HCEC 1CT (cell line): ENCODE data around the gene DCHS2.
A peak's percentile ranks its signal among the peaks of the same experiment; 100 is the strongest.

Source experiments
- DNase-seq: peaks from one replicate; pipeline ENCODE4 v3.0.0-alpha.2; 2017

Gene DCHS2

DNA sequence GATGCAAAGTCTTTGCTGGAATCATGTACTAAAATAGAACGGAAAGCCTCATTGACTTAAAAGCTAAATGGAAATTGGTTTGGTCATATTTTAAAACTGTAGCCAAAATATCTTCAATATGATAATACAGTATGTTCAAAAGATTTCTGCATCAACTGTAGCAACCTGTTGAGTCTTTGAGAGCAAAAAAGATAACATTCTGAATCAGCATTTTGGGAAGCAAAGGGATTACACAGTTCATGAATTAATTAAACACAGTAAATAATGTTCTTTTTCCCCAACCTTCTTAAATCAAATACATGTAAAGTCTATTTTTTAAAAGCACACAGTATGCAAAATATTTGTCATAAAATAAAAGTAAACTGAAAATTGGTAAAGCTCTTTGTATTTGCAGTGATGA lies 50.5 kb downstream of the DCHS2 start:
- DNase-seq, result no peak

- no peak for DNase-seq
Observed at GRCh38 chr4:154439224-154439623, 52.4 kb downstream of the DCHS2 start.

DNA sequence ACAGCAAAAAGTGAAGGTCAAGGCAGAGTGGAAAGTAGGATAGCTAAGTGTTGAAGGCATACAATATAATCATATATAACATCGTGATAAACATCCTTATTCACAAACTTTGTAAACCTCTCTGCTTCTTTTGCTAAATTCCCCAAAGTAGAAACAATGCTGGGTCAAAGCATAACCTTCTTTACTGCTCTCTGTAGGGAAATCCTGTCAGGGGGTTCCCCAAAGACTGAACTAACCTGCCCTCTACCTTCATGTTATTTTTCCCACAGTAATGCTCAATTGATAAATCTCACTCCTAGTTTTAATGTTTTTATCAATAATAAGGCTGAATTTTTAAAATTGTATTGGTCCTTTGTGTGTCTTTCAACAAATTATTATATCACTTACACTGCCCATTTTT lies 55.7 kb downstream of the DCHS2 start:
- no peak for DNase-seq

- DNase-seq, result no peak
Observed at GRCh38 chr4:154433543-154433942, 58.1 kb downstream of the DCHS2 start.

GRCh38 chr4:154429176-154429575 lies 62.4 kb downstream of the DCHS2 start:
- DNase-seq, result no peak

GRCh38 chr4:154427149-154427548 lies 64.5 kb downstream of the DCHS2 start:
- DNase-seq, result no peak

GRCh38 chr4:154425514-154425913 lies 66.1 kb downstream of the DCHS2 start:
- no peak for DNase-seq

DNA sequence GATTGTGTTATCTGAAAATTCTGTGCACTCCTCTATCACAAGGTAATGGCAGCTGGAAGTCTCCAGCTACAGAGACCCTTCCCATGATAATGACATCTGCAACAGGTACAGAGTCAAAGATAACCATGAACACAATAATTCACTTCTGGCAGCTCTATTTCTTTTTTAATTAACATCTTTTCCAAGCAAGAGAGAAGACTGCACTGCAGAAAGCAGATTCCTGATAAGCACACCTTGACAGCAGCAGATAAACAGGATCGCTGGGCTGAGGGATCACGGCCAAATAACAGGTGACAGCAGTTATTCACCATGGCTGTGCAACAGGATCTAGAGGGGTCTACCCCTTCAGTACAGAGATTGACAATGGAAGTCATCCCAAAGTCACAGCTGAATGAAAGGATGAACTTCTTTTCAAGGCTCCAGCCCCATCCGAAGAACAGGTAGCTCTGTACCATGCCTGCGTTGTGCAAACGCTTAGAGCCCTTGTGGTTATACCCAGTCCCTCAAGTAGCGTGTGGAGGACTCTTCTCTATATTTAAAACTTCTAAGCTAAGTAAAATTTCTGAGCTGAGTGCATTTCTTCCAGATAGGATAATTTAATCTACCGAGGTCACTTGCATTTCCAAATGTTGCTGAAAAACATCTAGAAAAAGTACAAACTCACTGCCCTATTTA lies 66.7 kb downstream of the DCHS2 start:
- no peak for DNase-seq

GRCh38 chr4:154422152-154422551 lies 69.4 kb downstream of the DCHS2 start:
- no peak for DNase-seq

GRCh38 chr4:154421618-154422017 lies 70.0 kb downstream of the DCHS2 start:
- no peak for DNase-seq

DNA sequence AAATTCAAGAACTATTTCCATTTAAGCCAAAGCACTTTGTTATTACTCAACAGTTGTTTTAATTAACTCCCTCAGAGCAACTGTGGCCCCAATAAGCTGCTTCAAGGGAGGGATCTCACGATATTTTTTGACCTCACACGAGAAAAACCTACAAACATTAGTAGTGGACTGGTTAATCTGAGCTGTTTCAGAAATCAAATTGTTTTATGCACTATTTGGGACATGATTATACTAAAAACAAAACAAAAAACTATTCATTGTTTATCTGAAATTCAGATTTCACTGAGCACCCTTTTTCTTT lies 74.3 kb downstream of the DCHS2 start:
- DNase-seq, result no peak

DNA sequence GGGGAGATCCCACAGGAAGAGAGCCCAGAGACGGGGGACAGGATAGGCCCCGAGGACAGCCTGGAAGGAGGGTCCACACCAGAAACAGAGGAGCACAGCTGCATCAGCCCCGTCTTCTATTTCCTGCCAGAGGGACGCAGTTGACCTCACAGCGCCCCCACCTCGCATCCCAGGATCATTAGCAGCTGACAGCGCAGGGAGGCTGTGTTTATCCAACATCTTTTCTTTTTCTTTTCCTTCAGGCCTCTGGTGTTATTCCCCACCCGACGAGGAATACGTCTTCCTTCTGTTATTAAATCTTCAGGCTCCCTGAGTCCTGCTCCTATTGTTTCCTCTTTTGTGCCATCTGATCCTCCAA lies 75.4 kb downstream of the DCHS2 start:
- no peak for DNase-seq

GRCh38 chr4:154415313-154415712 lies 76.3 kb downstream of the DCHS2 start:
- DNase-seq, result no peak

- DNase-seq, result no peak
Observed at GRCh38 chr4:154414796-154415195, 76.8 kb downstream of the DCHS2 start.

DNA sequence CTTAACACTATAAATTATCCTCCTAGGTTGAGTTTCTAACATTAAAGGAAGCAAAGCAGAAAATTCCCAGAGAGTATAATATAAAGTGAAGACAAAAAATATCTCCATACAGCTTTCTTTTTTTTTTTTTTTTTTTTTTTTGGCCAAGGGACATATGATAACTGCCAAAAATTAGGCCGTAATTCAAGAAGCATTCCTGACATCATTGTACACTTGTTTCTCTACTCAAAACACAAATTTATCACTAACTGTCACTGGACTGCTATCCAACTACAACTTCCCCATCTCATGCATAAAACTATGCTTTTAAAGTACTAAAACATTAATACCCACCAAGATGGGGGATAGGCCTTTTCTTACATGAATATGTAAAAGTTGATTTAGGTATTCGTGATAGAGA lies 77.2 kb downstream of the DCHS2 start:
- no peak for DNase-seq

DNA sequence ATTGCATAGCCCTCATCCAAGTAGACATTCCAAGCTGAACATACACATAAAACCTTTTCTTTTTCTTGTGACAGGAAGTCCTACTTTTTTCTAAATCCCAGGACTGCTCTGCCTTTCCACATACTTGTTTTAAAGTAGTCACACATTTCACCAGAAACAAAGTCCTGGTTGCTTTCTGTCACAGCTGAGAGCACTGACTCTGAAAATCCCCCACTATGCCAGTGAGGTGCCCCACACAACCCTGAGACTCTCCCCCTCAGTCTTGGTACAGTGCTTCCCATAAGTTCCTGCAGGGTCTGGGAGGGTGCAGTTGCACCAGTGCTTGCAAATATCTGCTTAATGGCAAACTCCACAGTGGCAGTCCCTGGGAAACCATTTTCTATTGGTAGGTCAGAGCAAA lies 84.2 kb downstream of the DCHS2 start:
- DNase-seq, result no peak

- no peak for DNase-seq
Observed at GRCh38 chr4:154406018-154406795, 85.4 kb downstream of the DCHS2 start.

- DNase-seq, result peak; percentile 3
Observed at GRCh38 chr4:154399259-154399974, 92.2 kb downstream of the DCHS2 start.

- DNase-seq, result no peak
Observed at GRCh38 chr4:154390324-154390723, 101.3 kb downstream of the DCHS2 start.

- DNase-seq, result no peak
Observed at GRCh38 chr4:154389148-154389547, 102.5 kb downstream of the DCHS2 start.

- no peak for DNase-seq
Observed at GRCh38 chr4:154384012-154384411, 107.6 kb downstream of the DCHS2 start.

GRCh38 chr4:154376486-154376885 lies 115.1 kb downstream of the DCHS2 start:
- no peak for DNase-seq

GRCh38 chr4:154368060-154368459 lies 123.5 kb downstream of the DCHS2 start:
- no peak for DNase-seq

- no peak for DNase-seq
Observed at GRCh38 chr4:154367659-154368058, 123.9 kb downstream of the DCHS2 start.
